ENCODE data around the gene C5orf34. TPM values are rescaled to one million over a fixed set of nuclear protein-coding genes. Genes with fewer than 3 reads are reported as not detected.

C5orf34 gene
- total RNA-seq, 1 experiment from 2014 or later: 2.5 TPM

Other genes starting within 250 kb of the C5orf34 start
- 50.6 and 51.4 TPM in 2 replicates for gene HMGCS1, start 201.7 kb downstream of the C5orf34 start, total RNA-seq (2014; rRNA removed; shearing (Covaris generic))
- gene CCL28, start 102.8 kb downstream of the C5orf34 start, total RNA-seq (2014; rRNA removed; shearing (Covaris generic)): 2.2 and 4.2 TPM in 2 replicates
- gene TMEM267, start 31.3 kb downstream of the C5orf34 start, total RNA-seq (2014; rRNA removed; shearing (Covaris generic)): 9.0 and 14.9 TPM in 2 replicates
- 77.0 and 92.9 TPM in 2 replicates for gene PAIP1, start 41.9 kb upstream of the C5orf34 start, total RNA-seq (2014; rRNA removed; shearing (Covaris generic))
- gene NNT, start 88.0 kb upstream of the C5orf34 start, total RNA-seq (2014; rRNA removed; shearing (Covaris generic)): 17.5 and 21.0 TPM in 2 replicates

All from HT-29 (cell line).